Right atrium auricular region (tissue), 2 donors: ENCODE data around the gene CROCC2. TPM values are rescaled to one million over a fixed set of nuclear protein-coding genes. Genes with fewer than 3 reads are reported as not detected.

ENCODE experiments used
- DNase-seq: peaks from one replicate; pipeline ENCODE4 v3.0.0-alpha.2; 2019; ENCODE audit warnings: low spot score
- H3K27ac ChIP-seq, 2 donors: fragments of 200-600 bp; sonication (generic); 1 replicate in 1 of 2; 2 replicates in 1 of 2; pipeline ENCODE4 v1.5.1; 2016 to 2019
- H3K27me3 ChIP-seq, 2 donors: fragments of 200-600 bp; sonication (generic); one replicate each; pipeline versions ENCODE4 v1.5.1 to v1.6.0; 2017 to 2019
- H3K36me3 ChIP-seq: fragments of 200-600 bp; sonication (generic); one replicate; pipeline ENCODE4 v1.5.1; 2016
- H3K4me1 ChIP-seq, 2 donors: fragments of 200-600 bp; sonication (generic); one replicate each; pipeline versions ENCODE4 v1.5.1 to v1.6.0; 2017 to 2019
- H3K4me3 ChIP-seq, 2 donors: fragments of 200-600 bp; sonication (generic); 1 replicate in 1 of 2; 2 replicates in 1 of 2; pipeline ENCODE4 v1.5.1; 2017 to 2019; ENCODE audit warnings: mild to moderate bottlenecking in 1 of 2, moderate library complexity in 1 of 2
- H3K9me3 ChIP-seq, 2 donors: fragments of 200-600 bp; sonication (generic); one replicate each; pipeline ENCODE4 v1.5.1; 2019
- total RNA-seq, 2 donors: library from RNA; depleted of rRNA; stranded (reverse); fragments of >200 nt; gene quantifications; one replicate each; pipeline ENCODE4 v1.1.0, GENCODE V29; 2016
- TF ChIP-seq, protein P1 (sequence below), 2 donors: fragments of 200-600 bp; sonication (generic); IDR thresholded peaks; one replicate each; pipeline ENCODE4 v1.5.1; 2019; ENCODE audit warnings: antibody characterized with exemption in 2 of 2

The CROCC2 gene
- total RNA-seq, 2 donors from 2014 or later, result not detected

DNA sequence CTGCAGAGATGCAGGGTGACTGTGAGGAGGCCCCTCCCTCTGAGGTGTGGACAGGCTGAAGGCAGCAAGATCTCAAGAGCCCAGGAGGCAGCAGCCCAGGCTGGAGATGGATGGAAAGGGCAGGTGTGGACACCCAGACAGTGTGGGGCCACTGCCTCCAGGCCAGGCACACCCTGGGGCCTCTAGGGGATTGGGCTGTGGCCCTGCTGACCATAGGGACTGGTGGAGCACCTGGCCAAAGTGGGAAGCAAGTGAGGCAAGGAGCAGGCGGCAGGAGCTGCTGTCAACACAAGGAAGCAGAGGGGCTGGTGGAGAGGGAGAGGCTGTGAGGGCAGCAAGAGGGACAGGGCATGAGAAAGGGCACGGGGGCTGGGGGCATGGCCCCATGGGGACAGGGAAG lies 103.1 kb downstream of the CROCC2 start:
- H3K27me3 ChIP-seq, result no peaks in the 10 kb centered on the region
- peaks cover 0 to 19% of the 10 kb centered on the region in 2 donors for H3K4me1 ChIP-seq
- TF ChIP-seq, protein P1, sequence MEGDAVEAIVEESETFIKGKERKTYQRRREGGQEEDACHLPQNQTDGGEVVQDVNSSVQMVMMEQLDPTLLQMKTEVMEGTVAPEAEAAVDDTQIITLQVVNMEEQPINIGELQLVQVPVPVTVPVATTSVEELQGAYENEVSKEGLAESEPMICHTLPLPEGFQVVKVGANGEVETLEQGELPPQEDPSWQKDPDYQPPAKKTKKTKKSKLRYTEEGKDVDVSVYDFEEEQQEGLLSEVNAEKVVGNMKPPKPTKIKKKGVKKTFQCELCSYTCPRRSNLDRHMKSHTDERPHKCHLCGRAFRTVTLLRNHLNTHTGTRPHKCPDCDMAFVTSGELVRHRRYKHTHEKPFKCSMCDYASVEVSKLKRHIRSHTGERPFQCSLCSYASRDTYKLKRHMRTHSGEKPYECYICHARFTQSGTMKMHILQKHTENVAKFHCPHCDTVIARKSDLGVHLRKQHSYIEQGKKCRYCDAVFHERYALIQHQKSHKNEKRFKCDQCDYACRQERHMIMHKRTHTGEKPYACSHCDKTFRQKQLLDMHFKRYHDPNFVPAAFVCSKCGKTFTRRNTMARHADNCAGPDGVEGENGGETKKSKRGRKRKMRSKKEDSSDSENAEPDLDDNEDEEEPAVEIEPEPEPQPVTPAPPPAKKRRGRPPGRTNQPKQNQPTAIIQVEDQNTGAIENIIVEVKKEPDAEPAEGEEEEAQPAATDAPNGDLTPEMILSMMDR (IDR thresholded peaks at IDR 0.05), result no peak
- peak; percentile 54 for DNase-seq
- no peaks in the 10 kb centered on the region for H3K36me3 ChIP-seq
- peak overlapping the region in 1 of 2 donors; percentile 18 for H3K27ac ChIP-seq
- peak overlapping the region in 1 of 2 donors; percentile 30 for H3K4me3 ChIP-seq
- H3K9me3 ChIP-seq, result peaks cover under 1 to 15% of the 10 kb centered on the region in 2 donors

DNA sequence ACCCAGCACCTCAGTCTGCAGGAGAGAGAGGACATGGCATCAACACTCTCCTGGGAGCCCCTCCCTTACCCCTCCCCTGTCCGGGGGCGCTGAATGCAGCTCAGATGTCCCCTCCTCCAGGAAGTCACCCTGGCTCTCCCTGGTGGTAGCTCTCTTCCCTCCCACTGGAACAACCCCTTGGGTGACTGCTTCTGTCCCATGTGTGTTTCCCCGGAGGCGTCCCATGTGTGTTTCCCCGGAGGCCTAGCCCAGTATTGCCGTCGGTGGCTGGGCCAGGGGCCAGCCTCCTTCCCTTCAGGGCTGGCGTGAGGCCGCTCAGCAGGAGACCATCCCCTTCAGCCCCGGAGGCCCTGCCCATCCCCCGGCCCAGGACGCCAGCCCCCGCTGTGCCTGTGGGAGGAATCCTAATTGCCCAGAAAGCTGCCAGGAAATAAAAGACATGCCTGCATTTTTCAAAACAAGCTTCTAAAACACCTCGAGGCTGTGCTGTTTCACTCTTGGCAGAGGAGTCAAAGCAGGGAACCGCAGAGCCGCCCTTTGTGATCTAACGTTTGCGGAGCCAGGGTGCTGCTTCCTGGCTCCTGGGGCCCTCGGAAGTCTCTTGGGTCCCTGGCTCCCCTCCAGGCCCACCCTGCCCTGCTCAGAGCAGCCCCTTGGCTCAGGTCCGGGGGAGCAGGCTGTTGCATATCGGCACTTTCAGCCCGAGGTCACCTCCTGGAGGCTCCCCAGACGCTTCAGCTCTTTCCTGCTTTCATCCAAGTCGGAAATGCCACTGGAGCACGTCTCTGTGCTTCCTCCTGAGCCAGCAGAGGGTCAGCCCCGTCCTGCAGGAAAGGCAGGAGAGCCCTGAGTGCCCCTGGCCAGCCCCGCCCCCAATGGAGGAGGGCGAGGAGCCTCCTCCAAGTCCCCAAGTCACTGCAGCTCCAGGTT lies 103.7 kb downstream of the CROCC2 start:
- H3K4me1 ChIP-seq, result peaks cover 0 to 19% of the 10 kb centered on the region in 2 donors
- H3K9me3 ChIP-seq, result peaks cover 0 to 8% of the 10 kb centered on the region in 2 donors
- H3K4me3 ChIP-seq, result peak overlapping the region; percentile 9 to 30
- no peaks in the 10 kb centered on the region for H3K27me3 ChIP-seq
- H3K27ac ChIP-seq, result peak overlapping the region; percentile 18 to 36
- DNase-seq, result peak; percentile 67
- TF ChIP-seq, protein P1 (IDR thresholded peaks at IDR 0.05), result no peak
- H3K36me3 ChIP-seq, result no peaks in the 10 kb centered on the region

DNA sequence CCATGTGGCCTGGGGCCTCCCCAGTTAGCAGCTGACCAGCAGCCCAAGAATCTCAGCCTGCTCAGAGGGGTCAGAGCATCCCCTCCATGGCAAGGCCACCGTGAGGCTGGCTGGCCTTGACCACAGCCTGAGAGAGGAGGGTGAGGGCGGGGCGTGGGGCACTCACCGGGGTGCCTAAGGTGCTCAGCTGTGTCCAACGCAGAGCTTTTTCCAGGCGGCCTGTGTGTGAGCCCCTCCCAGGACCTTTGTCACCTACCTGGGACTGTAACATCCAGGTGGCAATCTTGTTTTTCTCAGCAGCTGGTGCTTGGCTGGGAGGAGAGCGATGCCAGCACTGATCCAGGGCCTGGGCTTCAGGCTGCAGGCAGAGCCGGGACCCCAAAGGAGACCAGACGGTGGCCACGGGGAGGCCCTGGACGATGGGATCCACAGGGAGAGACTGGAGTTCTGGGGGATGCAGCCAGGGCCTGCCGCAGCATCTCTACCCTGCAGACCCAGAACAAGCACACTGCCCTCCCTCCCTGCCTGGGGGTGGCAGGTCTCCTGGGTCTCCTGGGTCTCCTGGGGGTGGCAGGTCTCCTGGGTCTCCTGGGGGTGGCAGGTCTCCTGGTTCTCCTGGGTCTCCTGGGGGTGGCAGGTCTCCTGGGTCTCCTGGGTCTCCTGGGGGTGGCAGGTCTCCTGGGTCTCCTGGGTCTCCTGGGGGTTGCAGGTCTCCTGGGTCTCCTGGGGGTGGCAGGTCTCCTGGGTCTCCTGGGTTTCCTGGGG lies 104.6 kb downstream of the CROCC2 start:
- Histone ChIP-seq H3K4me3 (no peak overlapping the region), H3K36me3 (no peaks in the 10 kb centered on the region), H3K9me3 (peaks cover 0 to under 1% of the 10 kb centered on the region in 2 donors), H3K27ac (peak overlapping the region in 1 of 2 donors; percentile 18), H3K4me1 (peaks cover 0 to 19% of the 10 kb centered on the region in 2 donors), H3K27me3 (no peaks in the 10 kb centered on the region)
- DNase-seq, result peak; percentile 48
- TF ChIP-seq, protein P1 (IDR thresholded peaks at IDR 0.05), result no peak

DNA sequence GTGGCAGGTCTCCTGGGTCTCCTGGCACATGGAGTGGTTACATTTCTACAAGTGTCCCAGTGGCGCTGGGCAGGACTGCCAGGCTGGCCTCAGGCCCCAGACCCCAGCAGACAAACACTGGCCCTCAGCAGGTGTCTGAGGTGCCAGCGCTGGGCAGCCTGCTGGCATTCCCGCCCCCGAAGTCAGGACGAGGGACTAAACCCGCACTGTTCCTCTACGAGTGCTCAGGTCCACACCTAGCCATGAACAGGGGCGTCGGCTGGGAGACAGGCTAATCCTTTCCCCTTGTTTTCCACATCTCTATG lies 105.1 kb downstream of the CROCC2 start:
- peaks cover 0 to 19% of the 10 kb centered on the region in 2 donors for H3K4me1 ChIP-seq
- TF ChIP-seq, protein P1 (IDR thresholded peaks at IDR 0.05), result no peak
- H3K36me3 ChIP-seq, result no peaks in the 10 kb centered on the region
- DNase-seq, result peak; percentile 16
- no peaks in the 10 kb centered on the region for H3K9me3 ChIP-seq
- no peaks in the 10 kb centered on the region for H3K27me3 ChIP-seq
- H3K4me3 ChIP-seq, result no peak overlapping the region
- H3K27ac ChIP-seq, result no peak overlapping the region

DNA sequence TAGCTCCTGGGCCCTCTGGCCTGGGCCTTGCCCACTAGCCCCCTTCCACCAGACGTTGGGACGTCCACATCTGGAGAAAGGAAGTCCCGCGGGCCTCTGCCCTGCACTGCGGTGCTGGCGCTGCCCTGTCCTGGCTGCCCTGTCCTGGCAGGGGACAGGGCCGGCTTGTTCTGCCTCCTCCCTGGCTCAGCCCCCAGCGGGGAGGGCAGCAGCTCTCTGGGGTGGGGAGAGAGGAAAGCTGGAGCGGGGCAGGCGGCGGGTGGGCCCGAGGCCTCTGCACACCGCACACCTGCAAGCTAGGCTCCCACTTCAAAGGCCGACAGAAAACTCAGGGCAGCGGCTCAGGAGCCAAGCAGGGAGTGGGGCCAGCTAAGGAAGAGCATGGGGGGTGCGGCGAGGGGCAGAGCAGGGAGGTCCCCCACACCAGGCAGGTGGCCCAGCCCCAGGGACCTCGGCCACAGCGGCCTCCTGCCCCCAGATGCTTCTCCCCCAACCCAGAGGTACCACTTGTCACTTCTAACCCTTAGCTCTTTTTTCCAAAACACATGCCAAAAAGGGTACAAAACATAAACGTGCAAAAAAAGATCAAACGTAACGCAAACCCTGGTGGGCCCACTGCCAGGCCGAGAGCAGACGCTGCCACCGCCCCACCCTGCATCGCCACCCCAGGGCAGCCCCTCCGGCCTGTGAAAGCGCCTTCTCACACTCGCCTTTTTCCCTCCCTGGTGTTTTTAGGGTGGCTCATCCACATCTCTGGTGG lies 105.8 kb downstream of the CROCC2 start:
- Histone ChIP-seq H3K4me3 (no peak overlapping the region), H3K4me1 (peaks cover 0 to 19% of the 10 kb centered on the region in 2 donors), H3K27ac (no peak overlapping the region), H3K27me3 (no peaks in the 10 kb centered on the region), H3K36me3 (no peaks in the 10 kb centered on the region), H3K9me3 (no peaks in the 10 kb centered on the region)
- peak; percentile 50 for DNase-seq
- TF ChIP-seq, protein P1 (IDR thresholded peaks at IDR 0.05), result no peak
